Measurements from ENCODE around the gene TRIM32.

DNA sequence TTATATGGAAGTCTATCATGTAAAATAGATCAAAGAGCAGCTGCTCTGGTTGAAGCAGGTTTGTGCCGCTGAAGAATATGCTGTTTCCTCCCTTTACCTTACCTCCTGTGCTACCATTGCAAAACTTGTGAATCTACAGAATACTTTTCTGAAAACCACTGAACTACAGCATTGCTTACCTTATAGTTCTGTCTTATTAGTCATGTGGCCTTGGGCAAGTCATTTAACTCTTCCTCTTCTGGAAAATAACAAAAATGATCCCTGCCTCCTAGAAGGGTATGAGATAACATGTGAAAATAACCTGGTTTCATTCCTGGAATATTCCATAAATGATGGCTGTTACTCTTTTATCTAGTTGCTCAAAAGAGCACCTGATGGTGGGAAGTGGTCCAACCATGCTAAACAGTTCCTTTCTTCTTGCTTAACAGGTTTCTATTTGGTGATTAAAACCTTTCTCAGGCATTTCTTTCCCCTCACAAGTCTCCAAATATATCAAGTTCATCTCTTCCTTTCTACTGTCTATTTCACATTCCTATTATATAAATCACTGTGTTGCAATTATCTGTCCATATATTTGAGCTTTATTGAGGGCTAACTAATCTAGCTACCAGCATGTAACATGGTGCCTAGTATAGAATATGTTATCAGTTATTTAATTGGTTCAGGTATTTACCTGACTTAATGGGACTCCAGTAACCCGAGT is 15.0 kb downstream of the TRIM32 start:
- TF ChIP-seq GATA2 (IDR thresholded peaks at IDR 0.05; ENCODE audit: low read depth, low read length) (no peak), GATA3 (IDR thresholded peaks at IDR 0.05; ENCODE audit: low read depth, low read length) (no peak)
